SK-N-SH (cell line): Measurements from ENCODE around the gene MX1. TPM values are rescaled to one million over a fixed set of nuclear protein-coding genes. Genes with fewer than 3 reads are reported as not detected.

ENCODE experiments used
- CTCF ChIA-PET: fragments of 300-600, 350-600 bp; formaldehyde crosslinking; extraction: SDS; loops from one replicate; lab custom pipeline; 2021; lab: Yijun Ruan, JAX
- POLR2A ChIA-PET: fragments of 350-600 bp; sonication (Branson Sonifier 250); formaldehyde crosslinking; extraction: SDS; loops from one replicate; lab custom pipeline; 2020; ENCODE audit warnings: antibody characterized with exemption, inconsistent platforms; lab: Yijun Ruan, JAX
- DNase-seq: peaks from one replicate; pipeline ENCODE4 v3.0.0; 2012
- H2AFZ ChIP-seq: fragments of 200-600 bp; sonication (generic); 2 replicates; pipeline ENCODE4 v1.8.1; 2016; ENCODE audit warnings: antibody characterized with exemption, mild to moderate bottlenecking, low read depth
- H3F3A ChIP-seq: fragments of 200-600 bp; sonication (generic); replicated peaks from 2 replicates; pipeline ENCODE3; 2016; ENCODE audit warnings: antibody characterized with exemption, mild to moderate bottlenecking; ENCODE audit not compliant: insufficient read depth
- H3K27ac ChIP-seq, 2 experiments: fragments of 200-500 bp in 1 of 2; fragments of 200-600 bp in 1 of 2; sonication (Bioruptor generic) in 1 of 2; sonication (generic), shearing (Covaris generic) in 1 of 2; 2 replicates each; pipeline versions ENCODE4 v1.5.1 to v1.6.1; 2014 to 2016; ENCODE audit warnings: low read depth in 2 of 2, inconsistent platforms in 1 of 2, low read length in 1 of 2, mild to moderate bottlenecking in 1 of 2, mixed read lengths in 1 of 2
- H3K27me3 ChIP-seq: fragments of 200-600 bp; sonication (generic), shearing (Covaris generic); 2 replicates; pipeline ENCODE4 v1.6.1; 2016; ENCODE audit warnings: mixed run types; ENCODE audit not compliant: insufficient read depth
- H3K36me3 ChIP-seq, 2 experiments: fragments of 200-500 bp in 1 of 2; fragments of 200-600 bp in 1 of 2; sonication (Bioruptor generic) in 1 of 2; sonication (generic) in 1 of 2; replicated peaks in 1 of 2; 2 replicates each; pipeline versions ENCODE3 to v1.5.1; 2014 to 2016; ENCODE audit warnings: low read length in 1 of 2, mild to moderate bottlenecking in 1 of 2; ENCODE audit not compliant: insufficient read depth in 2 of 2, control insufficient read depth in 1 of 2
- H3K4me1 ChIP-seq, 2 experiments: fragments of 200-500 bp in 1 of 2; fragments of 200-600 bp in 1 of 2; sonication (Bioruptor generic) in 1 of 2; sonication (generic), shearing (Covaris generic) in 1 of 2; 2 replicates each; pipeline versions ENCODE4 v1.5.1 to v1.6.1; 2014 to 2016; ENCODE audit warnings: low read depth in 1 of 2, low read length in 1 of 2, mixed run types in 1 of 2; ENCODE audit not compliant: insufficient read depth in 2 of 2, control insufficient read depth in 1 of 2
- H3K4me2 ChIP-seq: fragments of 200-600 bp; sonication (generic), shearing (Covaris generic); 2 replicates; pipeline ENCODE4 v1.6.1; 2017; ENCODE audit warnings: mixed run types
- H3K4me3 ChIP-seq, 2 experiments: fragments of 200-500 bp in 1 of 2; fragments of 200-600 bp in 1 of 2; sonication (Bioruptor generic) in 1 of 2; sonication (generic), shearing (Covaris generic) in 1 of 2; 2 replicates each; pipeline versions ENCODE4 v1.5.1 to v1.8.1; 2014 to 2016; ENCODE audit warnings: low read depth in 2 of 2, inconsistent platforms in 1 of 2, low read length in 1 of 2, mild to moderate bottlenecking in 1 of 2, mixed read lengths in 1 of 2, moderate library complexity in 1 of 2
- H3K79me2 ChIP-seq: fragments of 200-600 bp; sonication (generic); 2 replicates; pipeline ENCODE4 v1.8.1; 2017; ENCODE audit warnings: mild to moderate bottlenecking; ENCODE audit not compliant: insufficient read depth
- H3K9ac ChIP-seq: fragments of 200-600 bp; sonication (generic); 2 replicates; pipeline ENCODE4 v1.6.1; 2017; ENCODE audit warnings: mixed run types
- H3K9me2 ChIP-seq: fragments of 200-600 bp; sonication (generic); 2 replicates; pipeline ENCODE4 v1.6.1; 2017; ENCODE audit warnings: mixed run types
- H3K9me3 ChIP-seq: fragments of 200-600 bp; sonication (generic); 2 replicates; pipeline ENCODE4 v1.6.1; 2017; ENCODE audit warnings: mixed run types, mild to moderate bottlenecking, moderate library complexity
- H4K20me1 ChIP-seq: fragments of 200-600 bp; sonication (generic); 2 replicates; pipeline ENCODE4 v1.6.1; 2017; ENCODE audit warnings: mild to moderate bottlenecking, mixed run types; ENCODE audit not compliant: insufficient read depth
- CHD2 ChIP-seq: fragments of 150-350 bp; IDR thresholded peaks from 2 replicates; pipeline ENCODE4 v1.6.1; 2018; ENCODE audit warnings: low read length; ENCODE audit not compliant: partially characterized antibody
- ELF1 ChIP-seq: IDR thresholded peaks from 2 replicates; pipeline ENCODE4 v1.4.0; 2012
- FOXJ3 ChIP-seq: sonication (generic); formaldehyde crosslinking; IDR thresholded peaks from 2 replicates; pipeline ENCODE4 v1.5.1; 2020; ENCODE audit warnings: mild to moderate bottlenecking, missing genetic modification reagents
- GABPA ChIP-seq: IDR thresholded peaks from 2 replicates; pipeline ENCODE4 v1.4.0; 2012; ENCODE audit warnings: low read depth, mild to moderate bottlenecking
- IRF3 ChIP-seq: fragments of 150-350 bp; IDR thresholded peaks from 2 replicates; pipeline ENCODE4 v1.6.1; 2016; ENCODE audit warnings: mild to moderate bottlenecking, low read depth, low read length
- MAX ChIP-seq: IDR thresholded peaks from 2 replicates; pipeline ENCODE4 v1.4.0; 2012; ENCODE audit warnings: low read depth
- MXI1 ChIP-seq: IDR thresholded peaks from 2 replicates; pipeline ENCODE4 v1.6.1; 2012; ENCODE audit warnings: mild to moderate bottlenecking, low read depth, low read length, improper control_type of control experiment
- NFIC ChIP-seq: IDR thresholded peaks from 2 replicates; pipeline ENCODE4 v1.4.0; 2012; ENCODE audit warnings: borderline replicate concordance
- REST ChIP-seq: IDR thresholded peaks from 2 replicates; pipeline ENCODE4 v1.6.1; 2012; ENCODE audit warnings: mild to moderate bottlenecking, low read depth, low read length, moderate library complexity
- SIN3A ChIP-seq: IDR thresholded peaks from 2 replicates; pipeline ENCODE4 v1.6.1; 2012; ENCODE audit warnings: low read depth, mild to moderate bottlenecking, low read length, moderate library complexity, borderline replicate concordance
- TAF1 ChIP-seq: IDR thresholded peaks from 2 replicates; pipeline ENCODE4 v1.6.1; 2012; ENCODE audit warnings: low read depth, mild to moderate bottlenecking, low read length, moderate library complexity, borderline replicate concordance
- TCF12 ChIP-seq: IDR thresholded peaks from 2 replicates; pipeline ENCODE4 v1.4.0; 2012
- YY1 ChIP-seq: IDR thresholded peaks from 2 replicates; pipeline ENCODE4 v1.4.0; 2012; ENCODE audit warnings: low read depth, mild to moderate bottlenecking
- ZBTB33 ChIP-seq: IDR thresholded peaks from 2 replicates; pipeline ENCODE4 v1.4.0; 2012; ENCODE audit warnings: low read depth, borderline replicate concordance
- WGBS: methylation state at CpG from one replicate; pipeline ENCODE4 v1.1.6; 2017; ENCODE audit warnings: low lambda C conversion rate; 5-methylcytosine and 5-hydroxymethylcytosine counted together
- polyA plus RNA-seq, 3 experiments: library from polyadenylated mRNA; depleted of rRNA; stranded (reverse); fragments of >200 nt; gene quantifications; 2 replicates each; pipeline ENCODE4 v1.2.3, GENCODE V29; 2012

The MX1 gene
- polyA plus RNA-seq, 1 of the 3 experiments (the other 2 are of a cell fraction), result 1.9 TPM

- Histone ChIP-seq H3K9ac (no peak overlapping the region), H3K36me3 (no peaks in the 10 kb centered on the region), H2AFZ (no peak overlapping the region), H4K20me1 (no peaks in the 10 kb centered on the region), H3K79me2 (no peaks in the 10 kb centered on the region), H3K4me1 (no peaks in the 10 kb centered on the region), H3F3A (no peaks in the 10 kb centered on the region), H3K27me3 (peaks cover 18% of the 10 kb centered on the region; the same call in 1 of the 2 replicates), H3K4me2 (no peak overlapping the region), H3K27ac (no peak overlapping the region), H3K9me3 (no peaks in the 10 kb centered on the region), H3K4me3 (no peak overlapping the region), H3K9me2 (no peaks in the 10 kb centered on the region)
- no peak for DNase-seq
- ChIA-PET CTCF (no interaction called here), POLR2A (no interaction called here)
- WGBS, result 58% methylated on average over 4 of the region's 4 CpGs
- TF ChIP-seq SIN3A (no peak), ELF1 (no peak), FOXJ3 (CRISPR knock-in tag) (no peak), TCF12 (no peak), NFIC (no peak), CHD2 (no peak), MXI1 (no peak), GABPA (no peak), IRF3 (no peak), YY1 (no peak), TAF1 (no peak), REST (no peak)
Measured at GRCh38 chr21:41503331-41503730, 77.3 kb downstream of the MX1 start.

GRCh38 chr21:41504030-41504429, 78.0 kb downstream of the MX1 start:
- WGBS, result 6% methylated on average over 5 of the region's 5 CpGs
- H3K79me2 ChIP-seq, result no peaks in the 10 kb centered on the region
- TF ChIP-seq ELF1 (no peak), CHD2 (no peak), REST (no peak), TCF12 (no peak), SIN3A (no peak), ZBTB33 (no peak), YY1 (no peak), MXI1 (no peak), MAX (no peak)

More at GRCh38 chr21:41504030-41504429, 78.0 kb downstream of the MX1 start:
- H3K9me2 ChIP-seq, result no peaks in the 10 kb centered on the region
- H3K36me3 ChIP-seq, result no peaks in the 10 kb centered on the region
- H3K9me3 ChIP-seq, result no peaks in the 10 kb centered on the region
- no peak for DNase-seq
- no peak overlapping the region for H2AFZ ChIP-seq
- no peaks in the 10 kb centered on the region for H3F3A ChIP-seq
- POLR2A ChIA-PET, result no interaction called here
- H3K4me1 ChIP-seq, result no peaks in the 10 kb centered on the region
- H3K9ac ChIP-seq, result no peak overlapping the region
- no peaks in the 10 kb centered on the region for H4K20me1 ChIP-seq
- CTCF ChIA-PET, result no interaction called here
- H3K27me3 ChIP-seq, result peaks cover 18% of the 10 kb centered on the region; the same call in 1 of the 2 replicates
- no peak overlapping the region for H3K4me3 ChIP-seq
- H3K27ac ChIP-seq, result no peak overlapping the region
- H3K4me2 ChIP-seq, result no peak overlapping the region
